Urinary bladder (tissue), 4 donors: ENCODE data around the gene TPSD1. TPM values are rescaled to one million over a fixed set of nuclear protein-coding genes. Genes with fewer than 3 reads are reported as not detected.

Source experiments
- DNase-seq: peaks from one replicate; pipeline ENCODE4 v3.0.0-alpha.2; 2015; ENCODE audit errors: extremely low spot score
- H3K27ac ChIP-seq: one replicate; pipeline ENCODE4 v1.5.1; 2013; ENCODE audit warnings: low read depth, mild to moderate bottlenecking, moderate library complexity
- H3K36me3 ChIP-seq: one replicate; pipeline ENCODE4 v1.6.1; 2013; ENCODE audit warnings: mild to moderate bottlenecking, moderate library complexity; ENCODE audit not compliant: insufficient read depth
- H3K4me1 ChIP-seq: one replicate; pipeline ENCODE4 v1.6.1; 2013; ENCODE audit warnings: mild to moderate bottlenecking, moderate library complexity; ENCODE audit not compliant: insufficient read depth
- H3K4me3 ChIP-seq: one replicate; pipeline ENCODE4 v1.5.1; 2013; ENCODE audit warnings: low read depth, low read length
- WGBS: extraction: QIAGEN DNeasy Blood & Tissue Kit; methylation state at CpG from one replicate; pipeline ENCODE4 v1.1.7; 2013; 5-methylcytosine and 5-hydroxymethylcytosine counted together
- polyA plus RNA-seq: library from polyadenylated mRNA; stranded (reverse); fragments of 200-250 nt; gene quantifications from one replicate; pipeline ENCODE4 v1.2.3, GENCODE V29; 2013
- total RNA-seq: library from RNA; depleted of rRNA; stranded (reverse); fragments of >200 nt; gene quantifications from one replicate; pipeline ENCODE4 v1.2.3, GENCODE V29; 2014
- donor health status: healthy with polysubstance abuse.
- donor health status: healthy.

Gene TPSD1
- total and polyA plus RNA-seq, 2 donors = 1.1 to 2.1 TPM

DNA sequence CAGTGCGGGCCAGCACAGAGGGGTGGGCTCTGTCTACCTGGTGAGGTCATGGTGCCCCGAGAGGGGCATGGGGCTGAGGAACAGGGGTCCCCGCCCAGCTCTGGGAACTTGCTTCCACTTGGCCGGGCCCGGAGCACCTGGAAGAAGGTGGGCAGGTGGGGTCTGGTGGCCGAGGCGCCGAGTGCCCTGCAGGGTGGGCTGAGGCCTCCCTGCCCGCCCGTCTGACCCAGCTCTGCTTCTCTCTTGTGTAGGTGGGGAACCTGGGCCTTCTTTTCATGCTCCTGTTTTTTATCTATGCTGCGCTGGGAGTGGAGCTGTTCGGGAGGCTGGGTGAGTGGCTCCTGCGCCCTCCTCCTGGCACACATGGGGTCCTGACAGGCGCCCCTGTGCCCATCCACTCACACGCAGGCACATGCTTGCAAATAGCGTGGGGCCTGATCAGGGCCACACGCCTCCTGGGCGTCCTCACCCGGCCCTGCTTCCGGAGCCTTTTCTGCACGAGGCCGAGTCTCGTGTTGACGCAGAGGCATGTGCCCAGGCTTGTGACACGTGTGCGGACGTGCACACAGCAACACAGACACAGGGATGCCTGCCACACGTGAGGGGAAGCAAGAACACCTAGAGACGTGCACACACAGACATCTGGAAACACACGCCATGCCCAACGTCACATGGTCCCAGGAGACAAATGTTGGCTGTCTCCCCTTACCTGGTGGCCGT lies 39.0 kb upstream of the TPSD1 start:
- DNase-seq = no peak
- Histone ChIP-seq H3K4me3 (no peak overlapping the region), H3K27ac (no peak overlapping the region), H3K4me1 (no peaks in the 10 kb centered on the region), H3K36me3 (no peaks in the 10 kb centered on the region)
- WGBS = 91% methylated on average over 32 of the region's 32 CpGs

DNA sequence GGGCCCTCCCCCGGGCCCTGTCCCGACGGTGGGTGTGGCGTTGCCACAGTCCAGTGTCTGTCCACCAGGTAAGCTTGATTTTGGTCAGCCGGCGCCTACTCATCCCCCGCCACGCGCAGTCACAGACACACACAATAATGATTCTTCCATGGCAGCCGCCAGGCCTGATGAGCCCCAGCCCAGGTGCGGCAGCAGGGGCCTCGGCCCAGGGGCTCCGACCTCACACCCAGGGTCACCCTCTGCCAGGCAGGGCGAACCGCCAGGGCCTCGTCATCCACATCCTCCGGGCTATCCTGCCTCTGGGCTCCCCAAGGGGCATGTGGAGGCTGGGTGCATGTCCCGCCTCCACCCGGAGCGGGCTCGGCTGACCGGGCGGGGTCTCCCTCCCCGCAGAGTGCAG lies 38.3 kb upstream of the TPSD1 start:
- no peak for DNase-seq
- H3K36me3 ChIP-seq = no peaks in the 10 kb centered on the region
- H3K4me3 ChIP-seq = no peak overlapping the region
- H3K4me1 ChIP-seq = no peaks in the 10 kb centered on the region
- H3K27ac ChIP-seq = no peak overlapping the region
- WGBS = 90% methylated on average over 24 of the region's 24 CpGs

DNA sequence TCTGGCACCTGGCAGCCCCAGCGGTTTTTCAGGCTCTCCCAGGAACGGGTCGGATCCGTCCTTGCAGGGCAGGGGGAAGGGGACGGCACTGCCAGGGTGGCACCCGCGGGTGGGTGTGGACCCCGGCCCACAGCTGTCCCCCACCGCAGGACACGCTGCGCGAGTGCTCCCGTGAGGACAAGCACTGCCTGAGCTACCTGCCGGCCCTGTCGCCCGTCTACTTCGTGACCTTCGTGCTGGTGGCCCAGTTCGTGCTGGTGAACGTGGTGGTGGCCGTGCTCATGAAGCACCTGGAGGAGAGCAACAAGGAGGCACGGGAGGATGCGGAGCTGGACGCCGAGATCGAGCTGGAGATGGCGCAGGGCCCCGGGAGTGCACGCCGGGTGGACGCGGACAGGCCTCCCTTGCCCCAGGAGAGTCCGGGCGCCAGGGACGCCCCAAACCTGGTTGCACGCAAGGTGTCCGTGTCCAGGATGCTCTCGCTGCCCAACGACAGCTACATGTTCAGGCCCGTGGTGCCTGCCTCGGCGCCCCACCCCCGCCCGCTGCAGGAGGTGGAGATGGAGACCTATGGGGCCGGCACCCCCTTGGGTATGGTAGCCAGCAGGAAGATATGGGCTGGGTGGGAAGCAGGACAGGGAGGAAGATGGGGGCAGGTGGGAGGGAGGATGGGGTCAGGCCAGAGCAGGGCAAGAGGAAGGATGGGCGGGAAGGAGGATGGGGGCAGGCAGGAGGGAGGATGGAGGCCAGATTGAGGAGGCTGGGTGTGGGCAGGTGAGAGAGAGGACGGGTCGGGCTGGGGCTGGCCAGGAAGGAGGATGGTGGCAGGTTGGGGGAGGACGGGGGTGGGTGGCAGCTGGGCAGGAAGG lies 37.6 kb upstream of the TPSD1 start:
- DNase-seq = no peak
- WGBS = 89% methylated on average over 49 of the region's 49 CpGs
- Histone ChIP-seq H3K27ac (no peak overlapping the region), H3K4me3 (no peak overlapping the region), H3K36me3 (no peaks in the 10 kb centered on the region), H3K4me1 (no peaks in the 10 kb centered on the region)

DNA sequence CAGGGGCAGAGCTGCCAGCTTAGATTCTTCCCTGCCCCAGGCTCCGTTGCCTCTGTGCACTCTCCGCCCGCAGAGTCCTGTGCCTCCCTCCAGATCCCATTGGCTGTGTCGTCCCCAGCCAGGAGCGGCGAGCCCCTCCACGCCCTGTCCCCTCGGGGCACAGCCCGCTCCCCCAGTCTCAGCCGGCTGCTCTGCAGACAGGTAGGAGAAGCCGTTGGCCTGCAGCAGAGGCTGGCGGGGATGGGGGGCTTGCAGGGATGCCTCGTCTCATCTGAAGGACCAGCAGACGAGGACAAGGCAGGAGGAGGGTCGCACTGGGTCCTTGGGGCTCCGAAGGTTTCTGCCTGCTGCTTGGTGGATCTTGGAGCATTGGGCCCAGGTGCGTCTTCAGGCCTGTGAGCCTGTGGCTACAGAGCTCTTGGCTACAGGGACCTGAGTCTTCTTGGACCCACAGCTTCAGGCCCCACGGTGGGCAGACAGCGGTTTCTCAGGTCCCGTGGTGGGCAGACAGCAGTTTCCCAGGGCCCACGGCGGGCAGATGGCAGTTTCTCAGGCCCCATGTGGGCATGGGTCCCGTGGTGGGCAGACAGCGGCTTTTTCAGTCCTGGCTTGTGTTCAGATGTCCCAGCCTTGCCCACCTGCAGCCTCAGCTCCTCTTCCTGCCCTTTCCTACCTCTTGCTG lies 36.8 kb upstream of the TPSD1 start:
- 88% methylated on average over 24 of the region's 24 CpGs for WGBS
- Histone ChIP-seq H3K36me3 (no peaks in the 10 kb centered on the region), H3K27ac (no peak overlapping the region), H3K4me3 (no peak overlapping the region), H3K4me1 (no peaks in the 10 kb centered on the region)
- no peak for DNase-seq

DNA sequence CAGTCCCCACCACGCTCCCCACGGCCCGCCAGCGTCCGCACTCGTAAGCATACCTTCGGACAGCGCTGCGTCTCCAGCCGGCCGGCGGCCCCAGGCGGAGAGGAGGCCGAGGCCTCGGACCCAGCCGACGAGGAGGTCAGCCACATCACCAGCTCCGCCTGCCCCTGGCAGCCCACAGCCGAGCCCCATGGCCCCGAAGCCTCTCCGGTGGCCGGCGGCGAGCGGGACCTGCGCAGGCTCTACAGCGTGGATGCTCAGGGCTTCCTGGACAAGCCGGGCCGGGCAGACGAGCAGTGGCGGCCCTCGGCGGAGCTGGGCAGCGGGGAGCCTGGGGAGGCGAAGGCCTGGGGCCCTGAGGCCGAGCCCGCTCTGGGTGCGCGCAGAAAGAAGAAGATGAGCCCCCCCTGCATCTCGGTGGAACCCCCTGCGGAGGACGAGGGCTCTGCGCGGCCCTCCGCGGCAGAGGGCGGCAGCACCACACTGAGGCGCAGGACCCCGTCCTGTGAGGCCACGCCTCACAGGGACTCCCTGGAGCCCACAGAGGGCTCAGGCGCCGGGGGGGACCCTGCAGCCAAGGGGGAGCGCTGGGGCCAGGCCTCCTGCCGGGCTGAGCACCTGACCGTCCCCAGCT lies 35.7 kb upstream of the TPSD1 start:
- WGBS = 91% methylated on average over 55 of the region's 55 CpGs
- no peak for DNase-seq
- no peaks in the 10 kb centered on the region for H3K4me1 ChIP-seq
- no peaks in the 10 kb centered on the region for H3K36me3 ChIP-seq
- H3K27ac ChIP-seq = no peak overlapping the region
- no peak overlapping the region for H3K4me3 ChIP-seq

DNA sequence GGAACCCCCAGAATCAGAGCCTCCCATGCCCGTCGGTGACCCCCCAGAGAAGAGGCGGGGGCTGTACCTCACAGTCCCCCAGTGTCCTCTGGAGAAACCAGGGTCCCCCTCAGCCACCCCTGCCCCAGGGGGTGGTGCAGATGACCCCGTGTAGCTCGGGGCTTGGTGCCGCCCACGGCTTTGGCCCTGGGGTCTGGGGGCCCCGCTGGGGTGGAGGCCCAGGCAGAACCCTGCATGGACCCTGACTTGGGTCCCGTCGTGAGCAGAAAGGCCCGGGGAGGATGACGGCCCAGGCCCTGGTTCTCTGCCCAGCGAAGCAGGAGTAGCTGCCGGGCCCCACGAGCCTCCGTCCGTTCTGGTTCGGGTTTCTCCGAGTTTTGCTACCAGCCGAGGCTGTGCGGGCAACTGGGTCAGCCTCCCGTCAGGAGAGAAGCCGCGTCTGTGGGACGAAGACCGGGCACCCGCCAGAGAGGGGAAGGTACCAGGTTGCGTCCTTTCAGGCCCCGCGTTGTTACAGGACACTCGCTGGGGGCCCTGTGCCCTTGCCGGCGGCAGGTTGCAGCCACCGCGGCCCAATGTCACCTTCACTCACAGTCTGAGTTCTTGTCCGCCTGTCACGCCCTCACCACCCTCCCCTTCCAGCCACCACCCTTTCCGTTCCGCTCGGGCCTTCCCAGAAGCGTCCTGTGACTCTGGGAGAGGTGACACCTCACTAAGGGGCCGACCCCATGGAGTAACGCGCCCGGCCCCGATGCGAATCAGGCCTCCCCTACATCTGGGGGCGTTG lies 34.8 kb upstream of the TPSD1 start:
- H3K4me1 ChIP-seq = no peaks in the 10 kb centered on the region
- no peak overlapping the region for H3K4me3 ChIP-seq
- no peak for DNase-seq
- no peak overlapping the region for H3K27ac ChIP-seq
- H3K36me3 ChIP-seq = no peaks in the 10 kb centered on the region
- 84% methylated on average over 48 of the region's 48 CpGs for WGBS

DNA sequence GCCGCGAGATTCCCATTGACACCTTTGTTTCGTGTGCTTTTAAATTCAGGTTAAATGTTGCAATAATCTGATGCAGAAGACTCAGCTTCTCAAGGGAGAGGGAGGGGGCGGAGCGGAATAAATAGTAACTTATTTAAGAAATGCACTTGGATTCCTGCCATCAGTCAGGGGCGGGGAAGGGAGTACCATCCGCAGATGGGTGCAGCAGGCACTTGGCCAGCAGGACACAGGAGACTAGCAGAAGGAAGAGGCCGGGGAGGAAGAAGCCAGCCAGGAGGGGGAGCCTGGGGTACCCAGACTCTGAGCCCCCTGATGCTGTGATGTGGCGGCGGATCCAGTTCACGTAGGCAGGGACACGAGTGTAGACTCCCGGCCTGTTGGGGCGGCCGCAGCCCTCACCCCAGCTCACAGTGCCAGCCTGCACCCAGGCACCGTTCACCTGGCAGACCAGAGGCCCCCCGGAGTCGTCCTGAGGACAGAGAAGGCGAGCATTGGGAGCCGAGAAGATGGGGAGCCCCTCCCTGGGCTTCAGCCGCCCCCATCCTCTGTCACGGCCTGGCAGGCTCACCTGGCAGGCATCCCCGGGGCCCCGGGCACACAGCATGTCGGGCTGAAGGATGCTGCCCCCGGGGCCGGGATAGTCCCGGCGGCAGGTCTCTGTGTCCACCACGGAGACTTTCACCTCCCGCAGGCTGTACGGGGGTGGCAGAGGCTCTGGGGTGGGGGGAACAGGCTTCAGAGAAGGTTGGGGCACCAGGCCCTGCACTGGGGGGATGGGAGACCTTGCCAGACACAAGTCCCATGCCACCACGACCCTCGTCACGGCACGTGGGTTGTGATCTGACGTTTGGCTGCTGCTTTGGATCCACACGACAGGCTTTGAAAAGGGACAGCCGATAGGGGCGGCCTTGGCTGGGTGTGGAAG lies 34.0 kb upstream of the TPSD1 start:
- WGBS = 80% methylated on average over 40 of the region's 40 CpGs
- Histone ChIP-seq H3K4me3 (no peak overlapping the region), H3K27ac (no peak overlapping the region), H3K4me1 (no peaks in the 10 kb centered on the region), H3K36me3 (no peaks in the 10 kb centered on the region)
- DNase-seq = no peak

DNA sequence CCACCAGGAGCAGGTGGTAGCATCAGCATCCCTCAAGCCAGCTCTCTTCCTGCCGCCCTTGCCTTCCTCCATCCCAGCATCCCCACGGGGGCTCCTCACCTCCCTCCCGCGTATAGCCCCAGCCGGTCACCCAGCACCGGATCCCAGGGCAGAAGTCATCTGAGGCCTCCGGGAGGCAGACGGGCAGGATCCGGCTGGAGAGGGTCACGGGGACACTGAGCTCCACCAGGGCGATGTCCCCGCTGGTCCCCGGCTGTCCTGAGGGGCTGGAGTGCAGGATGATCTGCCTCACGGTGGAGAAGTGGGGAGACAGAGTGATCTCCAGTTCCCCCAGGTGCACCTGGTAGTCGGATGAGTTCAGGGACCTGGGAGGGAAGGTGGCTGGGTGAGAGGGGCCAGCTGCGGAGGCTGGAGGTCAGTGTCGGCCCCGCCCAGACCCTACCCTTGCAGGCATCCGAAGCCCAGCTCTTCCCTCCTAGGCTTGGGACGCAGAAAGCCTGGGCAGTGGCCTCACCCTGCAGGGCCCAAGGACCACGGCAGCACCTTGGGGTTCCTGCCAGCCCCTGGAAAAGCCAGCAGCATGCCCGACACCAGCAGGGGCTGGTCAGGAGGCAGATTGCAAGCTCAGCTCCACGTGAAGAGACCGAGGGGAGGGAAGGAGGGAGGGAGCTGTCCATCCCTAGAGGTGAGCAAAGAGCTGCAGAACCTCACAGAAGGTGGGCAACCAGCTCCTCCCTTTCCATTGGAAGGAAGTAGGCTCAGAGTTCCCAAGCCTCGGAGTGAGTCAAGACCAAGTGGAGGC lies 33.1 kb upstream of the TPSD1 start:
- Histone ChIP-seq H3K36me3 (no peaks in the 10 kb centered on the region), H3K27ac (no peak overlapping the region), H3K4me3 (no peak overlapping the region), H3K4me1 (no peaks in the 10 kb centered on the region)
- DNase-seq = no peak
- 70% methylated on average over 25 of the region's 25 CpGs for WGBS

DNA sequence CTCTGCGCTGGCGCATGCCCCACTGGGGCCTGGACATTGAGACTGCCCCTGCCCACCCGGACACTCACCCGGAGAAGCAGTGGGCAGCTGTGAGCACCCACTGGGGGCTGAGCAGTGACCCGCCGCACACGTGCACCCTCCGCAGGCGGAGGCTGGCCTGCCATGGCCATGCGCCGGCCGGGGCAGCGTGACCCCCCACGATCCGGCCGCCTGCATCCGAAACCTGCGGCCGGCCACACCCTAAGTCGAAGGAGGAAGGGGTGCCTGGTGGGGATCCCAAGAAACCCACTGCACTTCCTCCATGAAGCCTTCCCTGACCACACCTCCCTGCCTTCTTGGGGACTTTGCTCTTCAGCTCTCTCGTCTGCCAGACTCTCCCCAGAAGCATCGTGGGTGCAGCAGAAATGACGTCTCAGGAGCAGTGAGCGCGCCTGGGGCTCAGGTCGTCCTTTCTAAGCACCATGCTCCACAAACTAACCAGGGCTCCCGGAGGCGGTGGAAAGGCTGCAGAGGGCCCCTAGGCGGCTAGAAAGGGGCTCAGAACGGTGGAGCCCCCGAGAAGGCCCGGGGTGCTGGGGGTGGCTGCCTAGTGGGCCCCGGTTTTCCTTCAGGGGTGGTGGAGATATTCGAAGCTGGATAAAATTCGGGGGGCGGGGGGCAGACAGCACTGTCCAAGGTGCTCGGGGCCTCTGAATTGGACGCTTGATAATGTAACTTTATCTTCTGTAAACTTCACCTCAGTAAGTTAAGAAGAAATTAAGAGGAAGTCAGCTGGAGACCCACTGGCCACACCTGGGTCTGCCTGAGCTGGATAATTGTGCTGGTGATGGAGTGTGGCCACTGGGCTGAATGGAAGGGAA lies 32.3 kb upstream of the TPSD1 start:
- WGBS = 86% methylated on average over 38 of the region's 38 CpGs
- Histone ChIP-seq H3K27ac (no peak overlapping the region), H3K4me1 (no peaks in the 10 kb centered on the region), H3K4me3 (no peak overlapping the region), H3K36me3 (no peaks in the 10 kb centered on the region)
- no peak for DNase-seq

DNA sequence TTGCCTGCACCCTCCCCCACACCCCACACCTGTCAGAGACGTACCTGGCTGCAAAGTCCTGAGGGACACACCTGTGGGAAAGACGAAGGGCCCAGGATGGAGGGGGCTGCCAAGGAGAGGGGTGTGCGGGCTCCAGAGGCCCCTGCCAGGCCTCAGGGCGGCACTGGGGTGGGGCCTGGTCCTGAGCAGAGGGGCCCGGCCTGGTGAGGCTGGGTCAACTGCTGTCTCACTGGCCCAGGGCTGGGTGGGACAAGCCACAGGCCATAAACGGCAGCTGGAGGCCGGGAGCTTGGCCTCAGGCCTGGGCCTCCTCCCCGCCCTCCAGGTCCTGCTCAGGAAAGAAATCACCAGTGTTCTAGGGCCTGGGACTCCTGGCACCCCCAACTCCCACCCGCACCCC lies 31.3 kb upstream of the TPSD1 start:
- 69% methylated on average over 9 of the region's 9 CpGs for WGBS

DNA sequence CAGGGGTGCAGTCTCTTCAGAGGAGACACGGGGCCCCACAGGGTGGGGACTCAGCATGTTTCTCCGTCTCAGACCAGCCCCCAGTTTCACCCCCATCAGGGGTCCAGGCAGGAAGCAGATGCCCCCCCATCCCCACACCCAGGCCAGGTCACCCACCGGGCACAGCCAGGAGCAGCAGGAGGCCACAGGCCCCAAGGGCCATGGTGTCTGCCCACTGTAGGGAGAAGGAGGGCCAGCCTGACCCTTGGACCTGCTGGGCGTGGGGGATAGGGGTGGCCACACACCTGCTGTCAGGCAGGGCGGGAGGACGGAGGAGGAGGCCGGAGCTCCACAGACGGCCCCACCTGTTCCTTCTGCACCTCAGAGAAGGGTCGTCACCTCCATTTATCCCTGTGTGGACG lies 30.8 kb upstream of the TPSD1 start, which contains the start of gene TPSG1:
TPSG1 (minus strand) TSS at position 218 of the 401 bp plus-strand sequence; CDS start at position 202, 16 bp downstream.
- Histone ChIP-seq H3K27ac (no peak within 1 kb of the TSS), H3K4me1 (no peaks in the 10 kb centered on the region), H3K36me3 (no peaks in the 10 kb centered on the region), H3K4me3 (no peak within 1 kb of the TSS)
- WGBS = 56% methylated on average over 10 of the region's 10 CpGs
- no peak for DNase-seq

More for the DNA sequence above, 31.3 kb upstream of the TPSD1 start:
- no peaks in the 10 kb centered on the region for H3K36me3 ChIP-seq
- no peaks in the 10 kb centered on the region for H3K4me1 ChIP-seq
- no peak overlapping the region for H3K4me3 ChIP-seq
- DNase-seq = no peak
- no peak overlapping the region for H3K27ac ChIP-seq
